GM23338 (cell line): ENCODE data around the gene PGC.

Experiments
- CREB1 ChIP-seq: fragments of 250-450 bp; sonication (Bioruptor Pico); IDR thresholded peaks from 2 replicates; pipeline ENCODE4 v1.5.0; 2020; ENCODE audit warnings: low read depth, mild to moderate bottlenecking, moderate library complexity
- CTCF ChIP-seq, 2 experiments: fragments of 200-600 bp in 1 of 2; sonication (generic) in 1 of 2; conservative IDR thresholded peaks; 2 replicates each; pipeline versions ENCODE4 v1.5.1 to v1.6.1; 2016 to 2017; ENCODE audit warnings: antibody characterized with exemption in 2 of 2, low read depth in 2 of 2, mild to moderate bottlenecking in 2 of 2, moderate library complexity in 1 of 2
- ETS1 ChIP-seq: IDR thresholded peaks from 2 replicates; pipeline ENCODE4 v1.6.1; 2016; ENCODE audit warnings: antibody characterized with exemption
- EZH2 ChIP-seq: fragments of 200-600 bp; sonication (generic); IDR thresholded peaks from one replicate; pipeline ENCODE4 v1.8.0; 2017; ENCODE audit warnings: antibody characterized with exemption, mild to moderate bottlenecking, low read depth; ENCODE audit not compliant: unreplicated experiment
- EZH2phosphoT487 ChIP-seq: fragments of 200-600 bp; sonication (generic); IDR thresholded peaks from one replicate; pipeline ENCODE4 v1.8.1; 2018; ENCODE audit warnings: antibody characterized with exemption; ENCODE audit not compliant: unreplicated experiment
- JUNB ChIP-seq: IDR thresholded peaks from one replicate; pipeline ENCODE4 v1.6.1; 2016; ENCODE audit warnings: antibody characterized with exemption; ENCODE audit not compliant: unreplicated experiment
- NANOG ChIP-seq: IDR thresholded peaks from 2 replicates; pipeline ENCODE4 v1.6.1; 2016; ENCODE audit warnings: antibody characterized with exemption, borderline replicate concordance
- POLR2AphosphoS5 ChIP-seq: IDR thresholded peaks from 2 replicates; pipeline ENCODE4 v1.6.1; 2016; ENCODE audit warnings: antibody characterized with exemption, low read depth
- REST ChIP-seq: IDR thresholded peaks from one replicate; pipeline ENCODE4 v1.6.1; 2018; ENCODE audit warnings: antibody characterized with exemption; ENCODE audit not compliant: unreplicated experiment
- ZNF114 ChIP-seq: fragments of 250-450 bp; sonication (Bioruptor Pico); IDR thresholded peaks from 2 replicates; pipeline ENCODE4 v1.5.0; 2020; ENCODE audit warnings: mild to moderate bottlenecking, moderate library complexity
- ZNF331 ChIP-seq: fragments of 250-450 bp; sonication (Bioruptor Pico); IDR thresholded peaks from 2 replicates; pipeline ENCODE4 v1.5.0; 2020; ENCODE audit warnings: low read depth, mild to moderate bottlenecking, moderate library complexity
- ZNF462 ChIP-seq: fragments of 250-450 bp; sonication (Bioruptor Pico); IDR thresholded peaks from 2 replicates; pipeline ENCODE4 v1.5.0; 2020; ENCODE audit warnings: mild to moderate bottlenecking, moderate library complexity

- TF ChIP-seq POLR2AphosphoS5, result no peak
- no peak for TF ChIP-seq ZNF114 (CRISPR knock-in tag)
- TF ChIP-seq CREB1, result no peak
- no peak for TF ChIP-seq EZH2
- TF ChIP-seq EZH2phosphoT487, result no peak
- no peak for TF ChIP-seq ZNF462 (CRISPR knock-in tag)
- TF ChIP-seq CTCF (conservative IDR thresholded peaks at IDR 0.05; ENCODE audit: low read depth in 2 of 2), result no peak
- TF ChIP-seq REST, result no peak
- no peak for TF ChIP-seq NANOG
- TF ChIP-seq JUNB, result no peak
- no peak for TF ChIP-seq ETS1
- no peak for TF ChIP-seq ZNF331 (CRISPR knock-in tag)
Observed at GRCh38 chr6:41704028-41704427, 43.2 kb downstream of the PGC start.
